HG02588 (cell line): ENCODE results near the gene GMPPB.
"Not testable (repeated sequence)": the region's sequence is repeated elsewhere in the genome, so short reads cannot be mapped to it uniquely, and the experiment has no call there.

Source experiments
- ATAC-seq: cut with Tn5 transposase; IDR thresholded peaks from one replicate; pipeline ENCODE4 v1.9.1; 2021; ENCODE audit warnings: mild to moderate bottlenecking, moderate library complexity; ENCODE audit not compliant: unreplicated experiment

The GMPPB gene

GRCh38 chr3:49723628-49724551 lies at the start of gene GMPPB:
Gene GMPPB, minus strand, starts transcription at chr3:49723951. Its CDS starts 225 bp downstream, at chr3:49723726.
- ATAC-seq = peak; percentile 80

- no peak for ATAC-seq
These were observed 49.0 kb upstream of the GMPPB start for GRCh38 chr3:49772703-49773102.

- ATAC-seq = no peak
These were observed 47.7 kb upstream of the GMPPB start for GRCh38 chr3:49771340-49771938.

- no peak for ATAC-seq
These were observed 46.2 kb upstream of the GMPPB start for GRCh38 chr3:49769926-49770325.

- no peak for ATAC-seq
These were observed 45.6 kb upstream of the GMPPB start for GRCh38 chr3:49769286-49769915.

- ATAC-seq = no peak
These were observed 40.2 kb upstream of the GMPPB start for GRCh38 chr3:49763981-49764380.

GRCh38 chr3:49761661-49762060 lies 37.9 kb upstream of the GMPPB start:
- ATAC-seq = no peak

GRCh38 chr3:49759226-49759625 lies 35.5 kb upstream of the GMPPB start:
- ATAC-seq = no peak

- no peak for ATAC-seq
These were observed 33.4 kb upstream of the GMPPB start for GRCh38 chr3:49757197-49757596.

- ATAC-seq = no peak
These were observed 32.3 kb upstream of the GMPPB start for GRCh38 chr3:49756036-49756435.

- no peak for ATAC-seq
These were observed 30.8 kb upstream of the GMPPB start for GRCh38 chr3:49754536-49754935.

GRCh38 chr3:49751501-49751900 lies 27.8 kb upstream of the GMPPB start:
- ATAC-seq = no peak

- no peak for ATAC-seq
These were observed 26.3 kb upstream of the GMPPB start for GRCh38 chr3:49750056-49750455.

- not testable (repeated sequence) for ATAC-seq
These were observed 25.1 kb upstream of the GMPPB start for GRCh38 chr3:49748874-49749273.

- ATAC-seq = no peak
These were observed 24.2 kb upstream of the GMPPB start for GRCh38 chr3:49747792-49748480.

GRCh38 chr3:49745986-49746385 lies 22.2 kb upstream of the GMPPB start:
- no peak for ATAC-seq

- ATAC-seq = no peak
These were observed 16.7 kb upstream of the GMPPB start for GRCh38 chr3:49740427-49740826.

GRCh38 chr3:49738067-49738713 lies 14.4 kb upstream of the GMPPB start:
- no peak for ATAC-seq

- ATAC-seq = no peak
These were observed 11.0 kb upstream of the GMPPB start for GRCh38 chr3:49734752-49735151.

- no peak for ATAC-seq
These were observed 9.8 kb upstream of the GMPPB start for GRCh38 chr3:49733551-49733950.

GRCh38 chr3:49732597-49732996 lies 8.8 kb upstream of the GMPPB start:
- no peak for ATAC-seq
